ENCODE measurements around the gene DPM3. TPM values are rescaled to one million over a fixed set of nuclear protein-coding genes. Genes with fewer than 3 reads are reported as not detected.

Gene DPM3
- total and polyA plus RNA-seq, 2 donors (not counting 1 experiment from before 2014, with no cell fraction given), result 39.9 to 97.3 TPM

DNA sequence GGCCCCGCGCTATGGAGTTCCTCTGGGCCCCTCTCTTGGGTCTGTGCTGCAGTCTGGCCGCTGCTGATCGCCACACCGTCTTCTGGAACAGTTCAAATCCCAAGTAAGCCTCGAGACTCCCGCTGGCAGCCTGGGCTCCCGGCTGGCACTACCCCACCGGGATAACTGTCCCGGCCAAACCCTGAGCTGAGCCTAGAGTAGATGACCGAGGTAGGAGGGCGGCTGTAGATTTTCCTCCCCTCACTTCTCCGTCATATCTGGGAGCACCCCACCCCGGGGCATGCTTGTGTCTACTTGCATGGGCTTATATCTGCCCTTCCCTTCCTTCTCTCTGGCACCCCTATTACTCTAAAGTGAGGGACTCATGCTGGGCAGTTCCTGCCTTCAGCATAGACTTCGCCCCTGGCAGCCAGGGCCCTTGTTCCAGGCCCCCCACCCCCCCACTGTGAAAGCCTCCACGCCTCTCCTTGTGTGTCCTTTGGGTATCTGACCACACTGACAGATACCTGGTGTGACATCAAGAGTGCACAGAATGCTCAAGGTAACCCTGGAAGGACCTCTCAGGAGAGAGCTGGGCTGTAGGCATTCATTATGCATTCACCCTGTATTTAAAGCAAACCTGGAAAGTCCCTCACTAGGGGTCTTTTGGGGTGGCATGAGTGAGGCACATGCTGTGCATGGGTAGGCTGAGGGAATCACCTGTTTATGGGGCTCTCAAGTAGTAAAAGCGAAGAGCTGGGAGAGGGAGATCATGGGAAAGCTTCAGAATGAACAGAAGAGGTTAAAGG is 12.2 kb downstream of the DPM3 start:
- POLR2A ChIA-PET, result interaction anchor here (0.5 to 1.1 kb wide), 2 partner anchors 15 to 45 kb away, joined by 3 read pairs; partner anchors contain the start of gene KRTCAP2
- Histone ChIP-seq H3K9me3 (ENCODE audit: control extremely low read depth in 1 of 3, control insufficient read depth in 2 of 3, insufficient read depth in 1 of 3, low read length in 2 of 3) (peaks cover 0 to 7% (median 0%) of the 10 kb centered on the region in 3 donors), H3K36me3 (replicated peaks in 1 of 2; ENCODE audit: control extremely low read depth in 1 of 2, control insufficient read depth in 1 of 2, extremely low read depth in 1 of 2, insufficient read depth in 2 of 2, low read length in 1 of 2) (no peaks in the 10 kb centered on the region), H2AFZ (ENCODE audit: insufficient read depth, low read depth, low read length, poor library complexity, severe bottlenecking) (peak overlapping the region; percentile 71), H3K4me2 (replicated peaks; ENCODE audit: low read depth, low read length, poor library complexity, severe bottlenecking) (peak overlapping the region; percentile 98), H3K79me2 (ENCODE audit: control insufficient read depth, insufficient read depth, low read length) (no peaks in the 10 kb centered on the region), H3K27ac (ENCODE audit: low read length in 2 of 2) (no peak overlapping the region), H4K20me1 (ENCODE audit: control insufficient read depth, insufficient read depth, low read length, poor library complexity, severe bottlenecking) (peaks cover 8% of the 10 kb centered on the region), H3K27me3 (replicated peaks in 1 of 4; ENCODE audit: control extremely low read depth in 1 of 4, control insufficient read depth in 3 of 4, insufficient read depth in 4 of 4, low read length in 3 of 4) (peaks cover 0 to 54% (median 27%) of the 10 kb centered on the region in 4 experiments), H3K4me1 (ENCODE audit: control insufficient read depth in 2 of 2, insufficient read depth in 2 of 2, low read length in 2 of 2) (peaks cover 34 to 36% of the 10 kb centered on the region in 2 donors), H3K9ac (ENCODE audit: low read length) (peak overlapping the region; percentile 64), H3K4me3 (ENCODE audit: control extremely low read depth in 1 of 5, extremely low read depth in 1 of 5, insufficient read depth in 1 of 5, low read depth in 2 of 5, low read length in 4 of 5) (peak overlapping the region; percentile 13 to 58 (median 48))
- Mint-ChIP-seq H3K4me1 (peaks cover 34% of the 10 kb centered on the region), H3K9me3 (ENCODE audit: insufficient read depth) (no peaks in the 10 kb centered on the region), H3K4me3 (peak overlapping the region; percentile 79), H3K27ac (peak overlapping the region; percentile 26), H3K27me3 (peaks cover 48% of the 10 kb centered on the region)
- CTCF ChIA-PET, result interaction anchor here (0.7 to 3.2 kb wide), 8 partner anchors 24 to 46 kb away, joined by 3 to 15 read pairs (median 4); partner anchors contain the start of gene KRTCAP2
- ATAC-seq (ENCODE audit: low read depth) (no peak), DNase-seq (peak; percentile 37)
- TF ChIP-seq, protein P1, sequence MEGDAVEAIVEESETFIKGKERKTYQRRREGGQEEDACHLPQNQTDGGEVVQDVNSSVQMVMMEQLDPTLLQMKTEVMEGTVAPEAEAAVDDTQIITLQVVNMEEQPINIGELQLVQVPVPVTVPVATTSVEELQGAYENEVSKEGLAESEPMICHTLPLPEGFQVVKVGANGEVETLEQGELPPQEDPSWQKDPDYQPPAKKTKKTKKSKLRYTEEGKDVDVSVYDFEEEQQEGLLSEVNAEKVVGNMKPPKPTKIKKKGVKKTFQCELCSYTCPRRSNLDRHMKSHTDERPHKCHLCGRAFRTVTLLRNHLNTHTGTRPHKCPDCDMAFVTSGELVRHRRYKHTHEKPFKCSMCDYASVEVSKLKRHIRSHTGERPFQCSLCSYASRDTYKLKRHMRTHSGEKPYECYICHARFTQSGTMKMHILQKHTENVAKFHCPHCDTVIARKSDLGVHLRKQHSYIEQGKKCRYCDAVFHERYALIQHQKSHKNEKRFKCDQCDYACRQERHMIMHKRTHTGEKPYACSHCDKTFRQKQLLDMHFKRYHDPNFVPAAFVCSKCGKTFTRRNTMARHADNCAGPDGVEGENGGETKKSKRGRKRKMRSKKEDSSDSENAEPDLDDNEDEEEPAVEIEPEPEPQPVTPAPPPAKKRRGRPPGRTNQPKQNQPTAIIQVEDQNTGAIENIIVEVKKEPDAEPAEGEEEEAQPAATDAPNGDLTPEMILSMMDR (IDR thresholded peaks at IDR 0.05), result no peak
- no peak for TF ChIP-seq EZH2 (IDR thresholded peaks at IDR 0.05; ENCODE audit: borderline replicate concordance, insufficient read depth, low read depth, low read length, poor library complexity, severe bottlenecking)
- 3% methylated on average over 10 of the region's 17 CpGs for WGBS (ENCODE audit: insufficient coverage)
- intact Hi-C loops (cut with micrococcal nuclease), result loop anchor here (1.0 to 5.0 kb wide), 3 partner anchors 12 to 39 kb away; partner anchors contain the start of gene DPM3

Data from B cell (primary cell).